T47D (cell line): ENCODE data around the gene OGFOD2.

Experiments
- DNase-seq, 2 experiments: peaks; one replicate each; pipeline versions ENCODE4 v3.0.0 to v3.0.0-alpha.2; 2011 to 2012; ENCODE audit warnings: low read depth in 1 of 2, low spot score in 1 of 2
- JUND ChIP-seq: IDR thresholded peaks from 2 replicates; pipeline ENCODE4 v1.6.1; 2012; ENCODE audit warnings: low read depth
- in situ Hi-C: cut with HindIII; loops from 2 replicates; pipeline ENCODE4 v1.10.0; 2016; ENCODE audit warnings: low sequenced_read_pairs, low pct_unique_long_range_greater_than_20kb

Gene OGFOD2

DNA sequence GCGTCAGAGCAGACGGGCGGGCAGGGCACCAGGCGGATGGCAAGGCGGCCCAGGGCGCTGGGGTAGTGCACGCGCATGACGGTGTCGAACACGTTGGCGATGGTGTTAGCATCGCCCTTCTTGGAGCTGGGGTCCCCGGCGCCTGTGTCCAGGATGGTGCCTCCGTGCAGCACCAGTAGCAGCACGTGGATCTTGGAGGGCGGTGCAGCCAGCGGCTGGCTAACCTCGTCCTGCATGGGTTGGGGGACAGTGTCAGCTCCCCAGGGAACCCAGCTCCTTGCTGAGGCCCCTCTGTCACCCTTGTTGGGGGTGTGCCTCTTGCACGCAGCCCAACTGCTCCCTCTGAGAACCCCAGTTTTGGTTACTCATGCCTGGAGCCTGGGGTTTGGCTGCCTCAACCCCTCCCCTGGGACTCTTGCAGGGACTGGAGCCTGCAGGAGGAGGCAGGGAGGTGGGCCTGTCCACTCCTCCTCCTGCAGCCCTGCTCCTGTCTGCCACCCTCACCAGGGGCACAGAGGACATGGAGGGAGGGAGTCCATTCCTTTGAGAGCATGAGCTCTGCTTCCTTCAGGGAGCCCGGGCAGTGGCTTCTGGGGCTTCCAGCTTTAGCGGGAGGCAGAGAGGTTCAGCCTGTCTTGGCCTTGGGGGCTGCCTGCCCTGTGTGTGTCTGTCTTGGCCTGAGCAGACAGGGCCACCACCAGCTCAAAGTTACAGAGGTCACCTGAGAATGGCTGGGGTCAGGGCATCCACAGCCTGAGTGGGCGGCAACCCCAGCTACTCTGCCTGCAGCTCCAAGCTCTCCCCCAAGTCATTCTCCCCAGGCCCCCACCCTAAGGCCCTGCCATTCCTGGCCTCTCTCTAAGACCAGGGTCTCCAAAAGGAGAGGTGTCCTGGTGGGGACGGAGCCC is 22.6 kb downstream of the OGFOD2 start:
- DNase-seq: no peak
- in situ Hi-C loops: no loop called here

GRCh38 chr12:122998316-122998715 is 23.3 kb downstream of the OGFOD2 start:
- no peak for TF ChIP-seq JUND
- no peak for DNase-seq
- in situ Hi-C loops: no loop called here

More for the DNA sequence above, 22.6 kb downstream of the OGFOD2 start:
- no peak for TF ChIP-seq JUND

GRCh38 chr12:122999196-122999946 is 24.3 kb downstream of the OGFOD2 start:
- in situ Hi-C loops: no loop called here
- no peak for TF ChIP-seq JUND
- no peak for DNase-seq

DNA sequence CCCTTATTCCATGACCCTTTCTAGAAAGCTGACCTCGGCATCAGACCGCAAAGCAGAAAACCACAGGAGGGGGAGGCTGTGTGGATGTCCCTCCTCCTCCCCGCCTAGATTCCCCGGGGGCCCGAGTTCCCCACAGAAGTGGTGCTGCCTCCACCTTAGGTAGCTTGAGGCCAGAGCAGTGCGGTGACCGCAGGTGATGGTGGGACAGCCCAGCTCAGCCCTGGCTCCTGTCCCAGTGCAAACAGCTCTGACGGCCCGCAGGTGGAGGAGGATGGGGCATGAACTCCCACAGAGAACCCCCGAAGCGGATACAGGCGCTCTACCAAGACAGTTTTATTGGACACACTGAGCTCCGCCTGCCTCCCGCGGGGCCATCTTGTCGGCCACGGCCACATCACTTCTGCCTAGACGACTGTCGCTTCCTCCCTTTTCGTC is 25.0 kb downstream of the OGFOD2 start:
- in situ Hi-C loops: no loop called here
- no peak for TF ChIP-seq JUND
- no peak for DNase-seq

- no peak for DNase-seq
- no peak for TF ChIP-seq JUND
- in situ Hi-C loops: no loop called here
Observed at GRCh38 chr12:123000578-123000977, 25.5 kb downstream of the OGFOD2 start.

- in situ Hi-C loops: no loop called here
- TF ChIP-seq JUND: no peak
Observed at GRCh38 chr12:123001464-123001863, 26.4 kb downstream of the OGFOD2 start.

GRCh38 chr12:123003257-123003656 is 28.2 kb downstream of the OGFOD2 start:
- DNase-seq: no peak
- in situ Hi-C loops: no loop called here
- TF ChIP-seq JUND: no peak

More at GRCh38 chr12:123001464-123001863, 26.4 kb downstream of the OGFOD2 start:
- no peak for DNase-seq

GRCh38 chr12:123004287-123004686 is 29.2 kb downstream of the OGFOD2 start:
- in situ Hi-C loops: no loop called here
- no peak for TF ChIP-seq JUND

DNA sequence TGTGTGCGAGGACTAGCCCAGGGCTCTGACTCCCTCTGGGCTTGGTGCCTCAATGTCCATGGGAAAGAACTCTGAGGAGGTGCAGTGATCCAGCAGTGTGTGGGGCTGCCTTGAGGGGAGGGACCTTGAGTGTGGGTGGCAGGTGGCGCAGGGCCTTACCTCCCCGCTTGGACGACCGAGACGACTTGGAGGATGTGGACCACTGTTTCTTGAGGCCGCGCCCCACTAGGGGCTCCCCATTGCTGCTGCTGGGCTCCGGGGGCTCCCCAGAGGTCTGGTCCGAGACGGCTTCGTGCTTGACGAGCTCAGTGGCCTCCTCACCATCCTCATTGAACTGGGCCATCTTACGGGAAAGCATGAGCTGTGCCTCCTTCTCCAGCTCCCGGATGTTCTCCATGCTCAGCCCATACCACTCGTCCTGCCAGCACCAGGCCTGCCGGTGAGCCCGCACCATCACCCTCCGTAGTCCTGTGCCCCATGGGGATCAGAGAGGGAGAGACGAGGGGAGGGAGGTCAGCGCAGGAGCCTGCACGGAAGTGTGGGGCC is 30.1 kb downstream of the OGFOD2 start:
- TF ChIP-seq JUND: no peak
- in situ Hi-C loops: no loop called here
- DNase-seq: no peak

More at GRCh38 chr12:123004287-123004686, 29.2 kb downstream of the OGFOD2 start:
- DNase-seq: no peak

GRCh38 chr12:123006977-123007376 is 31.9 kb downstream of the OGFOD2 start:
- no peak for DNase-seq
- in situ Hi-C loops: no loop called here
- no peak for TF ChIP-seq JUND

GRCh38 chr12:123010110-123010509 is 35.1 kb downstream of the OGFOD2 start:
- TF ChIP-seq JUND: no peak
- in situ Hi-C loops: no loop called here
- DNase-seq: no peak

DNA sequence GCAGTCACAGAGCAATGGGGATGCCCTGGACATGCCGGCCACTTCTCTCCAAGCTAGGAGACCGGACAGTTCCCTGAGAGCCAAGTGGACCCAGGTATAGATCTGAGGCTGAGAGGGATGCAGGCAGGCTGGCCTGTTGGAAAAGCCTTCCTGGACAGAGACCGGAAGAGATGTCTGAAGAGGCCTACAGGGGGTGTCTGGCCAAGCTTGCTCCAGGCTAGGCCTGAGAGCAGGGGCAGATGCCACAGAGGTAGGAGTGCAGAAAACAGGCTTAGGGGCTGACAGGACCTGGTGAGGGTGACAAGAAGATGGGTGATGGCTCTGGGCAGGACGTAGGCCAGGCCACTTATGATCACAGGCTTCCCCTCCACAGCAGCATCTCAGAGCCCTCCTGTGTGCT is 35.6 kb downstream of the OGFOD2 start:
- in situ Hi-C loops: no loop called here
- DNase-seq: no peak
- TF ChIP-seq JUND: no peak

DNA sequence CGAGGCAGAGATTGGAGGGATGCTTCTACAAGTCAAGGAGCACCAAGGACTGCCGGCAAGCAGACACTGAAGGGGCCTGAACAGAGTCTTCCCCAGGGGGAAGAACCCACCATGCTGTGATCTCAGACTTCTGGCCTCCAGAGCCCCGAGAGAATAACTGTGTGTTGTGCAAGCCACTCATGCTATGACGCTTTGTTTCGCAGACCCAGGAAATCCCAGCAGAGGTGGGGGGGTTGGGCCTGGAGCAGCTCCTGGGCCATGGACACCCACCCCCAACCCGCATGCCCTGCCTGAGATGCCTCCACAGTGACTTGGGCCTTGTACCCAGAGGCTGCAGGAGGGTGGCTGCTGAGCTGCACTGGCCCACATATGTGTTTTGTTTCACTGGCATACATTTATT is 36.7 kb downstream of the OGFOD2 start:
- in situ Hi-C loops: no loop called here
- no peak for DNase-seq
- no peak for TF ChIP-seq JUND
